Gastroesophageal sphincter (tissue), 2 donors: ENCODE data around the gene CHD9NB.

Experiments used
- POLR2A ChIP-seq, 2 donors: fragments of 450-650 bp; IDR thresholded peaks; one replicate each; pipeline ENCODE4 v1.6.1; 2017; ENCODE audit warnings: antibody characterized with exemption in 2 of 2, mild to moderate bottlenecking in 2 of 2, moderate library complexity in 1 of 2
- POLR2AphosphoS5 ChIP-seq: sonication (generic); formaldehyde crosslinking; IDR thresholded peaks from one replicate; pipeline ENCODE4 v1.6.1; 2017; ENCODE audit warnings: antibody characterized with exemption

GRCh38 chr16:53024045-53024444, 28.7 kb downstream of the CHD9NB start:
- TF ChIP-seq POLR2A (IDR thresholded peaks at IDR 0.05) (no peak), POLR2AphosphoS5 (no peak)
